ENCODE results near the gene ARHGAP19.

Gene ARHGAP19, protein sequence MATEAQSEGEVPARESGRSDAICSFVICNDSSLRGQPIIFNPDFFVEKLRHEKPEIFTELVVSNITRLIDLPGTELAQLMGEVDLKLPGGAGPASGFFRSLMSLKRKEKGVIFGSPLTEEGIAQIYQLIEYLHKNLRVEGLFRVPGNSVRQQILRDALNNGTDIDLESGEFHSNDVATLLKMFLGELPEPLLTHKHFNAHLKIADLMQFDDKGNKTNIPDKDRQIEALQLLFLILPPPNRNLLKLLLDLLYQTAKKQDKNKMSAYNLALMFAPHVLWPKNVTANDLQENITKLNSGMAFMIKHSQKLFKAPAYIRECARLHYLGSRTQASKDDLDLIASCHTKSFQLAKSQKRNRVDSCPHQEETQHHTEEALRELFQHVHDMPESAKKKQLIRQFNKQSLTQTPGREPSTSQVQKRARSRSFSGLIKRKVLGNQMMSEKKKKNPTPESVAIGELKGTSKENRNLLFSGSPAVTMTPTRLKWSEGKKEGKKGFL

DNA sequence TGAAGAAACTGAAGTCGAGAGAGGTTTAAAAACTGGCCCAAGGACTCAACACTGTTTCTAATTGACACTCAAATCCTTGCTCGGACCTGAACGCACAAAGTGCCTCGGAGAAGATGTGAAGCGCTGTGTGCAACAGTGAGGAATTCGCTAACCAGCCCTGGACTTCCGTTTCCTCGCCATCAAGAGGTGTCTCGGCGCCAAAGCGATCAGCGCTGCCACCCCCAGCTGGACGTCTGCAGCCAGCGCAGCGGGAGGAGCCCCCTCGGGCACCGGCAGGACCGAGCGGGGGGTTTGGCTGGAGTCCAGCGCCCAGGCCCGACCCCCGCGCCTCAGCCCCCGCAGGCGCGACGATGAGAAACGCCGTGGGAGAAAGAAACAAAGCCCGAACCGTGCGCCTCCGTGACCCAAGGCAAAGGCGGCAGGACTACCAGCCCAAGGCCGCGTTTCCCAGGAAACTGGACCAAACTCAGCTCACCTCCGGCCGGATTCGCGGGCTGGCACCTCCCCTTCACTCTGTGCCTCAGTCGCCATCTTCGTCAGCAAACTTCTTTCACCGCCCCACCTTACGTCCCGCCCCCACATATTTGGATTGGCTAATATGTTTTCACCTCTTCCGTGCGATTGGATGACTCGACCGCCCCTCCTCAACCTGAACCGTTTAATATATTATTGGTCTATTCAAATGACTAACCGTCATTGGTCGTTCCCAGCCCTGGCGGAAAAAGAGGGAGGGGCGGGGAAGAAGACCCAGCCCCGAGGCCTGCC, at the start of gene ARHGAP19:
Gene ARHGAP19 (minus strand): TSS at position 541 of the 765 bp plus-strand sequence. CDS start 10 bp downstream, at position 531.
- peak; percentile 84 to 88 for DNase-seq (ENCODE audit: low read depth in 2 of 2)

DNA sequence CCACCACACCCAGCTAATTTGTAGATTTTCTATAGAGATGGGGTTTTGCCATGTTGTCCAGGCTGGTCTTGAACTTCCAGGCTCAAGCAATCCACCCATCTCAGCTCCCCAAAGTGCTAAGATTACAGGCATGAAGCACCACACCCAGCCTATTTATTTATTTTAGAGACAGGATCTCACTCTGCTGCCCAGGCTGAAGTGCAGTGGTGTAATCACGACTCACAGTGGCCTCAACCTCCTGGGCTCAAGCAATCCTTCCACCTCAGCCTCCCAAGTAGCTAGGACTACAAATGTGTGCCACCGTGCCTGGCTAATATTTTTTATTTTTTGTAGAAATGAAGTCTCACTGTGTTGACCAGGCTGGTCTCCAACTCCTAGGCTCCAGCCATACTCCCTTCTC, 49.0 kb upstream of the ARHGAP19 start:
- no peak for DNase-seq (ENCODE audit: low read depth in 2 of 2)

DNA sequence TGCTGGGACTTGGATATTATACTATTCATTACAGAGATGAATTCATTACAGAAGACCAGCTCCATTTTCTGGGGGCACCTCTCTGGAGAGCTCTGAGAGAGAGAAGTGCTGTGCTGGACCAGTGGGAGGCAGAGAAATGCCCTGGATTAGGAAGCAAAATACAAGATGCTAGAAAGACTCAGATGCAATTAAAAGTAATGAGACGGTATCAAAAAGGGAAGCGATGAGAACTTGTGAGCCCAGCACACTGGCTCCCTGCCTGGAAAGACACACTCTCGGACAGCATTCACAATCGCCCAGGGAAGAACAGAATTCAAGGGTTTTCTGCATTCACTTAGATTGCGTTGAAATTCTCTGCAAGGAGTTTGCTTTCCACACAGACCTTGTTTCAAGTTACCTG, 45.6 kb upstream of the ARHGAP19 start:
- DNase-seq (ENCODE audit: low read depth in 2 of 2): no peak

DNA sequence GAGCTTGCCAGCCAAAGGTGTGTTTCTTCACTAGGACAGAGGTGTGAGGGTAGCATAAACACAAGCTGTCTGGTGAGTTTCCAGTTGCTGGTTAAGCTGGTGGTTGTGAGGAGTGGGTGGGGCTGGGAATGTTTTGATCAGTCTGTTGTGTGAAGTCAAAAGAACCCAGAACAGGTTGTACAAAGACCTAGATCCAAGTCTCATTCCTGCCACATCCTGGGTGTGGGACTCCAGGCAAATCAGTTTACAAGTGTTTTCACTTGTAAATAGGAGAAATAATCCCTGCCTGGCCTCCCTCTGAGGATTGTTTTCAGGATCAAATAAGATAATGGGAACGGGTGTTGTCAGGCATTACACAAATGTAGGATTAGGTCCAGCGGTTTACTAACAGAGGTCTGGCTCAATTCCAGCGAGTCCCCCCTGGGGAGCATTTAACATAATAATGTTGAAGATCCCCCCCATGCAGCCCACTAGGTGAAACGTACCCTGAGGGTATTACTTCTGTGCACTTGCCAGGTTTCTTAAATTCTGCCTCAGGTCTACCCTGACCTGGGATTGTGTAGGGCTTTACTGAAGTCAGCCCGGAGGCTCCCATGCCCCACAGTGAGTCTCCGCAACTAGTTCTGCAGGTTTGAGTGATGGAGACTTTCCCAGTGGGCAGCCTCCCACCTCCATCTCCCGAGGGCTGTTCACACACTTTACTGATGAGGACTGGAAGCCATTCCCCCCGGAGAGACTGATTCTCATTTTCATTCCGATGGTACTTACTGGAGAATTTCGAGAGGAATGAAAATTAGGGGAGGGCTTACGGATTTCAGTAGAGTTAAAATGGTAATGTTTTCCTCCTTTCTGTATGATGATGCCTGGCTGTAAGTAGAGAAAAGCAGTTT, 44.8 kb upstream of the ARHGAP19 start:
- DNase-seq (ENCODE audit: low read depth in 2 of 2): no peak

DNA sequence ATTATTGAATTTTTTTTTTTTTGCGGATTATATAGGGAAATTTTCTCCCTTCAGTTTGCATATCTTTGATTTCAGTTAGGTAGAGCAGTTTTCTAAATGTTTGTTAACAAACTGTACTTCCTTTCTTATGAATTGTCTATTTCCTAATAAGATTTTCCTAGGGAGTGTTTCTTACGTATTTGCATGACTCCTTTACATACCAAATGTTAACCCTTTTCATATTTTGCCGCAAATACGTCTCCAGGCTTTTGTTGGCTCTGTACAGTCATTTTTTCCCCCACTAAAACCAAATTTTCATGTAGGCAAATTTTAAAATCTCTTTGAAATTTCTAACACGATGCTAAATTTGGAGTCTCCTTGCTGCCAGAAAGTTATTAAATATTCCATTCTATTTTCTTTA, 44.0 kb upstream of the ARHGAP19 start:
- no peak for DNase-seq (ENCODE audit: low read depth in 2 of 2)

DNA sequence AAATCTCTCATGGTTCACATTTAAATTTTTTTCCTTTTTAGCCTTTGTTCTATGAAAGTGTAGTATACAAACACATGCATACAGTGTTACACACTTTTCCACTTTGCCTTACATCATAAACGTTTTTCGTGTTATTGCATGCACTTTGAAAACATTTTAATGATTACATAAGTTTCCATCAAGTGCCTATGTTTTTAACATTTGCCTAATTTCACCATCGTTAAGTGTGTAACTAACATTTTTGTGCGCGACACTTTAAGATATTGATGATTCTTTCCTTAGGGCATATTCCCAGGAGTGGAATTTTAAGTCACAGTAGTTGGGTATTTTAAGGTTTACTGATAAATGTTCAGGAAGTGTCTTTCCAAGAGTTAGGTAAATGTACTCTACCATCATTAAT, 43.6 kb upstream of the ARHGAP19 start:
- no peak for DNase-seq (ENCODE audit: low read depth in 2 of 2)

DNA sequence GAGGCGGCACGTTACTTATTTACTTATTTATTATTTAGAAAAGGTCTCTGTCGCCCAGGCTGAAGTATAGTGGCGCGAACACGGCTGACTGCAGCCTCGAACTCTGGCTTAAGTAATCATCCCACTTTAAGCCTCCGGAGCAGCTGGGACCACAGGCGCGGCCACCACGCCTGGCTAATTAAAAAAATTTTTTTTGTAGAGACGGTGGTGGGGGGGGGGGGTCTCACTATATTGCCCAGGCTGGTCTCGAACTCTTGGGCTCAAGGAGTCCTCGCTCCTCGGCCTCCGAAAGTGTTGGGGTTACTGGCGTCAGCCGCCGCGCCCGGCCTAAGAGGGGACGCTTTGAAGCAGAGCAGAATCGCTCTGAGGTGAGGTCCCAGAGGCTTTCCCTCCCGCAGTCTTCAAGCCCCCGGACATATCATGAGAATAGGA, 42.8 kb upstream of the ARHGAP19 start:
- DNase-seq (ENCODE audit: low read depth in 2 of 2): no peak

DNA sequence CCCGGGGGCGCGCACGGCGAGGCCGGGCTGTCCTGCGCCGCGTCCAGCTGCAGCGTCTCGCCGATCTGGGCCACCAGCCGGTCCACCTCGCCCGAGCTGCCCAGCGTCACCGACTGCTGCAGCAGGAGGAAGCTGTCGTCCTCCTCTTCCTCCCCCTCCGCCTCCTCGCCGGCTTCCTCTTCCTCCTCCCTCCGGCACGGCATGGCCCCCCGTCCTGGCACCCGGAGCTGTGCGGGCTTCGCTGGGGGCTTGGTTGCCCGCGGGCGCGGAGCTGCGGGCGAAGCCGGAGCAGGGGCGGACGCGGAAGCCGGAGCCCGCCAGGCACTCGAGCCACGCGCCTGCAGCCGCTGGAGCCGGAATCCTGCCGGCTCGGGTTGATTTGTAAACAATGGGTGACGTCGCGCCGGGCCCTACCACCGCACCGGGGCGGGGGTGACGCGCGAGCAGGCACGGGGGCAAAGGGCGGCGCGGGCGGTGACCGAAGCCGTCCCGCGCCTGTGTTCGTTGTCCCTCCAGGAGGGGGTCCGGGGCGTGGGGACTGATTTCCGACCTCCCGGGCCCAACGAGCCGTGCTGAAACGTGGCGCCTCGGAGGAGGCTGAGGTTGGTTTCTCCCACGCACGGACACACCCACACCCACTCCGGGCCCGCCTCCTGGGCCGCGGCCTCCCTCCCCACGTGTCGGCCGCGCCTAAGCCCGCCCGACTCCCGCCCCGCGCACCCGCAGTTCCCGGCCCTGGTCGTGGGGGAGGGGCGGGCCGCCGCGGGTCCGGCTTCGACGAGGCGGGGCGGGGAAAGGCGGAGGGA, 42.1 kb upstream of the ARHGAP19 start, which contains the start of gene FRAT2:
Gene FRAT2 (minus strand): TSS at position 360 of the 806 bp plus-strand sequence. CDS start 157 bp downstream, at position 203.
- DNase-seq (ENCODE audit: low read depth in 2 of 2): peak; percentile 78 to 81

DNA sequence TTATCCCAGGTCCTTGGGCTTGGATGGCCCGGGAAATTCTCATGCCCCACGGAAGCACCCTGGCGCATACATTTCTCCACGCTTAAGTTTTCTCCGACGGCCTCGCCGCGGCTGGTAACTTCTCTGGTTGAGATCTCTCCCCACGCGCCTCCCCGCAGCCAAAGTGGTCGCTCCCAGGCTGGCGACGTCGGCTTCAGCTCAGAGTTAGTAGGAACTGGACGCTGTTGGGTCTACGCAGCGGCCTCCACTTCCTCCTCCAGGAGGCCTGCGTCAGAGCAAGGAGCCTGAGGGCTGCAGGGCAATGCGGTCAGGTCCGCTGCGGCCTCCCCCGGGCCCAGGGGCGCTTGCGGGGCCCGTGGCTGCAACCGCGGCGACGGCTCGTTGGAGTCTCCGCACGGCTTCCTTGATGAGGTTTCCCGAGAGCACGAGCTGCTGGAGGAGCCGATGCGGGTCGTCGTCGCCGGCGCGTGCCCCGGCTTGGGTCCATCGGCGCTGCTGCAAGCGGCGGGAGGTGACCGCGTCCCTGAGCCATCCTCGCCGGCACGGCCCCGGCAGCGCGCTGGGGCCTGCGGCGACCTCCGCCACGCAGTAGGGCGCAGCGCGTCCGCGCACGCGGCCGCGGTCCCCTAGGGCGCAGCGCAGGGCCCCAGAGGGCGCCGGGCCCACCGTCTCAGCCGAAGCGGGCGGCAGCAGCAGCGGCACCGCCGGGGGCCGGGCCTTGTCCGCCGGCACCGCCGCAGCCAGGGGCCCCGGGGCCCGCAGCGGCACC, 41.3 kb upstream of the ARHGAP19 start:
- no peak for DNase-seq (ENCODE audit: low read depth in 2 of 2)

DNA sequence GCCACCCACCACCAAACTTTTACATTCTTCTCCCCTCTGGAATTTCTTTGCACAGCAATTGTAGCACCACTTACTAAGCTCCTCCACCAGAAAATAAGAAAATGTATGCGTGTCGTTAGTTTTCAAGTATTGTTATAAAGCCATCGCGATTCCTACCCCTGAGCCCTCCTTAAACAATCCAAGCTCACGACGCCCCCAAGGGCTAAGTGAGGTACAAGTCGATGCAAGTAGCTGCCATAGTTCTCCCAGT, 40.8 kb upstream of the ARHGAP19 start:
- DNase-seq (ENCODE audit: low read depth in 2 of 2): no peak

DNA sequence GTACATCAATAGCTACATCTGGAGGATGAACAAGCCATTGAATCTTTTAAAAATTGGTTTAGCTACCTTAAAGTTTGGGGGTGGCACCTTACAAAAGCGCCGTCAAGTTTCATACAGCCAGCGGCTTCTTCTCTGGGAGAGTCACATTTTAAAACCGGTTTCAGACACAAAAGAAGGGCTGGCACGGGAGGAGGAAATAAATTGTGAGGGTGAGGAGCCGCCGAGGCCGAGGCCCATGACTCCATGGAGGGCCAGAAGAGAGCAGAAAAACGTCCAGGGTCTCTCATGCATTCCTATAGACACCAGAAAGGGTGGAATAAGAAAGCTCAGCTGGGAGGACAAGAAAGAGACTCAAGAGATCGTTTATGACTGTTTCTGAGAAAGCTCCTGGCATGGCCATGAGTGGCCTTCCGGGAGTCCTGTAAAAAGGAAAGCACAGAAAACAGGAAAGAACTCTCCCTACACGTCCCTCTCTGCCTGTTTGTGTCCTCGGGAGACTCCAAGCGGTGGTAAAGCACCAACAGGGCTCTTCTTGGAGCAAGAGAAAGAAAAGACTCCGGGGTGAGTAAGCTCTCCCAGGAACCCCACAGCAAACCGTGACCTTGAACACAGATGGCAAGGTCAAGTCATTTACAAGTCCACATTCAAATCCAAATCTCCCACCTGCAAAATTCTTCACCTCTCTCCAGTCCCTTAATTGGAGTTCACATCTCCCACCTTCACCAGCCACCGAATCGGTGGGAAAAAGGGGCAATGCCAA, 40.3 kb upstream of the ARHGAP19 start:
- DNase-seq (ENCODE audit: low read depth in 2 of 2): no peak

DNA sequence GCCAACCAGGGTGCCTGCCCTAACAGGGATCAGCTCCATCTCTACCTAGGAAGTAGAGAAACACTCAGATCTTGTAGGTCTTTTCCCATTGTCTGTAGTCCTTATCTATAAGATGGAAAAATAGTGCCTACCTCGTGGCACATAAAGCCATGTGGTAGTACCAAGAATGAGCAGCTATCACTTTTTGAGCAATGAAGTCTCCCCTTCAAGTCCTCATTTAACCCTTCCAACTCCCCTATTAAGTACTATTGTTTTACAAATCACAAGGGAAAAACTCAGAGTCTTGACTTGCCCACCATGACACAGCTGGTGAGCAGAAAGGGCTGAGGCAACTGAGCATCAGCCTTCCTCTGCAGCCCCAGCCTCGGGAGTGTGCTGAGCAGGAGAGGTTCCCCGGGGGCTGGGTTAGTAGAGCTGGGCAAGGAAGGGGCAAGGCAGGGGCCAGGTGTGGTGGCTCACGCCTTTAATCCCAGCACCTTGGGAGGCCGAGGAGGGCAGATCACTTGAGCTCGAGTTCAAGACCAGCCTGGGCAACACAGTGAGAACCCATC, 38.8 kb upstream of the ARHGAP19 start:
- DNase-seq (ENCODE audit: low read depth in 2 of 2): no peak

DNA sequence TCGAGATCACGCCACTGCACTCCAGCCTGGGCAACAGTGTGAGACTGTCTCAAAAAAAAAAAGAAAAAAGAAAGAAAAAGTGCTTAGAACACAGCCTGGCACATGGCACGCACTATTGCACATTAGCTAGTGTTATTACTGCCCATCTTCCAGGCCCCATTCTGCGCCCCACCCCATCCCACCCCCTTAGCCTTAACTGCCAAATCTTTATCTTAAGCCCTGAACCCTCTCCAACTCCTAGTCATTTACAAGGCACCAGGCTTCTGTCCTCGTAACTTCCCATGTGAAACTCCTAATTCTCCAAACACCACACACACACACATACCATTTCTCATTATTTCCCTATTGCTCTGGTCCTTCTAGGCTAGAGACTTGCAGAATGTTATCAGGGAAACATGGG, 37.3 kb upstream of the ARHGAP19 start:
- no peak for DNase-seq (ENCODE audit: low read depth in 2 of 2)

DNA sequence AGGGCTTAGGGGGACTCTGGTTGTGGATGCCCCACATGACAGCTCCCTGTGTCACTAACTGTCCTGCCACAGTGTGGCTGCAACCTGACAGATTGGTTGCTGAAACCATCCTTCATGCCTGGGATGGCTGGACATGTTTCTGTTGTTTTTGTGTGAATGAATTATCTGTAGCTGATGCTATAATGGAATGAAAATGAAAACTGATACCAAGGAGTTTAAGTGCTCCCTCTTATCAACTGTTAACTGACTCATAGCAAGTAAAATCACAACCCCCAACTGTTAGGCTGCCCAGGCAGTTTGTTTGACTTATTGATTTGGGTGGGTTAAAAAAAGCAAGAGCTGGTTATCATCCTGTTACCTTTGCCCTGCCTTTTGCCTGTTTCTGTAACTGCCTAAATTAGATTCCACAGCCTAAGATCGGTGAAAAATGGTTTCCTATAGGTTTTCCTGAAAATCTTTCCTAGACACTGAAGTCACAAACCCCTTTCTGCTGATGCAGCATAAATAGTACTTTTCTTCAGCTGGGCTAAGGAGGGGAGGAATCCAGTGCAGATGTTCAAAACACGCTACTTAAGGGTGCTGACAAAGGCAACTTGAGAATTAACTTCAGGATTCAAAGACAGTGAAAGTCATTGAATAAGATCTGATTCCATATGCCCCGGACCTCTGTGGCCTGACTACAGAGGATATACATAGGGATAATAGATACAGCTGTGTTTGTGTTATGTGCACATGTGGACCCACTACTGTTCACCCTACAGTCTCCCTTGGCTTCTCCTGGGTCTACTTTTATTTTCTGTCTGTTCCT, 36.4 kb upstream of the ARHGAP19 start:
- DNase-seq (ENCODE audit: low read depth in 2 of 2): no peak

DNA sequence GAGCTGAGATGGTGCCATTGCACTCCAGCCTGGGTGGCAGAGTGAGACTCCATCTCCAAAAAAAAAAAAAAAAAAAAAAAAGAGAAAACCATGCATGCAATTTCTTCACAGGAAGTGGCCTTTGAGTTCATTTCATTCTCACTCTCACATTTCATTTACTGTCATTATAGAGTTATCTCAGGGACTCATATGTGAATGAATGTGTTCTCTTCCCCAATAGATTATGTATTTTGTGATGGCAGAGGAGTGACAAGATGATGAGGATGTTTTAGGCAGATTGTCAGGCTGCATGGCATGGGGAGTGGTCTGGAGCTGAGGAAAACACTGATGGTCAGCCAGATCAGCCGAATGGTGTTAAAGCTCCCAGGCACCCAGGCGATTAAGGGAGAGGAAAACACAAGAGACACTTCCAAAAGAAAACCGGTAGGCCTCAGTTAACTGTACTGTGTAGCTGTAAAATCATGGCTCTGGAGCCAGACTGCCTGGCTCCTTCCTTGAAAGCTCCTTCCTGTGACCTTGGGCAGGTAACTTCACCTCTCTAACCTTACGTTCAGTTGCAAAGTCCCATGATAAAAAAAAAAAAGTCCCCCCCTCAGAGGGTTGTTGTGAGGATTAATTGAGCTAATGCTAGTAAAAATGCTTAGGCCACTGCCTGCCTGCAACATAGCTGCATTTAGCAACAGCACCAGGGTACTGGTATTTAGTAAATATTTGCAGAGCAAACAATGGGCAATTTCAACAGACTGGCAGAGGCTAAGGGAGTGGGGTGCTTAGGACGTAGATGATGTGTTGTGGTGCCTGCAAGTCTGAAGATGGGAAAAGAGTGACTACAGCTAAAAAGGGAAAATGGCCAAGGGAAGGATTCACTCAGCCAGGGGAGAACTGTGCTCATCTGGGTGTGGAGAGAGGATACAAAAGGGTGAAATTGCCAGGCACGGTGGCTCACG, 35.2 kb upstream of the ARHGAP19 start:
- no peak for DNase-seq (ENCODE audit: low read depth in 2 of 2)

DNA sequence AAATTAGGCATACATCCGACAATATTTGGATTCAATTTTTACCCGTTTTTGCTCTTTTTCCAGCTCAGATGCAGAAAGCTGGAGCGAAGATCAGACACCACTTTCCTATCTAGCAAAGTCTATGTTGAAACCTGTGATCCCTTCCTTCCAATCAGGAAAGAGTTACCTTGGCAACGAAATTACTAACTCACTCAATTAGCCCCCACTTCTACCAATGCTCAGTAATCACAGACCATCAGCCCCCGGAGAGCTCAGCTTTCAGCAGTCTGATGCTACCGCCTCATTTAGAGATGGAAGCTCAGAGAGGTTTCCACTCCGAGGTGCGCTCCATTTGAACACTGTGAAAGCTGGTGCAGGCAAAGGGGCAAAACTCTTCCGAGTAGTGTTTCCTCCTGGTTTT, 33.3 kb upstream of the ARHGAP19 start:
- DNase-seq (ENCODE audit: low read depth in 2 of 2): no peak

DNA sequence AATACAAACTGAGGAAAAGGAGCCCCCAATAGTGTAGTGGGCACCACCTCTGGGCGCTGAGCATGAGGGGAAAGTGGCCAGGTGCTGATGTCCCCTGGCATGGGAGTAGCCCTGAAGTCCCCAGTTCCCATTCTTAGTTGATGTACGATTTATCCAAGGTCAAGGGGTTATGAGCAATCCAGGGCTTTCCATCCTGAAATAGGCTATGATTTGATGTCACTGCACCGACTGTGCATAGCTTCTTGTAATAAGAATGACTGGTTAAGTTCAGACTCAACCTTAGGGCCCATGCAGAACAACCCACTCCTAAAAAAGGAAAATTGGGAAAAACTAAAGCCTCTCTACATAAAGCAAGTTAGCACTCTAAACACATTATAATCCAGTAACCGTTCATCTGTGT, 31.1 kb upstream of the ARHGAP19 start:
- no peak for DNase-seq (ENCODE audit: low read depth in 2 of 2)

Measured in activated CD4-positive, alpha-beta T cell treated with anti-CD3 and anti-CD28 coated beads for 24 hours (primary cell).